Loucy (cell line): Measurements from ENCODE around the gene CASD1.

Experiments used
- H2AFZ ChIP-seq: fragments of 200-600 bp; sonication (generic); 2 replicates; pipeline ENCODE4 v1.6.0; 2016; ENCODE audit warnings: antibody characterized with exemption, mild to moderate bottlenecking, low read length, moderate library complexity
- H3F3A ChIP-seq: fragments of 200-600 bp; 2 replicates; pipeline ENCODE4 v1.6.0; 2016; ENCODE audit warnings: antibody characterized with exemption, low read depth, mild to moderate bottlenecking
- H3K27me3 ChIP-seq: fragments of 200-600 bp; sonication (generic); 2 replicates; pipeline ENCODE4 v1.6.1; 2014; ENCODE audit warnings: low read length, mild to moderate bottlenecking; ENCODE audit not compliant: insufficient read depth, poor library complexity, severe bottlenecking
- H3K36me3 ChIP-seq: fragments of 200-600 bp; sonication (generic); 2 replicates; pipeline ENCODE4 v1.6.1; 2016; ENCODE audit warnings: low read length; ENCODE audit not compliant: insufficient read depth
- H3K4me1 ChIP-seq: fragments of 200-600 bp; sonication (generic); 2 replicates; pipeline ENCODE4 v1.5.1; 2014; ENCODE audit warnings: low read length, mild to moderate bottlenecking; ENCODE audit not compliant: insufficient read depth, poor library complexity, severe bottlenecking
- H3K4me2 ChIP-seq: fragments of 200-600 bp; sonication (generic); 2 replicates; pipeline ENCODE4 v1.6.0; 2014; ENCODE audit warnings: antibody characterized with exemption, low read length, low read depth, mild to moderate bottlenecking; ENCODE audit not compliant: poor library complexity, severe bottlenecking
- H3K4me3 ChIP-seq: fragments of 200-600 bp; sonication (generic); 2 replicates; pipeline ENCODE4 v1.5.1; 2014; ENCODE audit warnings: low read length, mild to moderate bottlenecking, mixed read lengths; ENCODE audit not compliant: poor library complexity, severe bottlenecking
- H3K79me2 ChIP-seq: fragments of 200-600 bp; sonication (generic); 2 replicates; pipeline ENCODE4 v1.6.1; 2014; ENCODE audit warnings: low read length; ENCODE audit not compliant: insufficient read depth
- H3K9ac ChIP-seq: fragments of 200-600 bp; sonication (generic); 2 replicates; pipeline ENCODE4 v1.6.0; 2014; ENCODE audit warnings: mild to moderate bottlenecking, low read depth, low read length, moderate library complexity; ENCODE audit not compliant: poor library complexity, severe bottlenecking
- H3K9me2 ChIP-seq: fragments of 200-600 bp; sonication (generic); replicated peaks from 2 replicates; pipeline ENCODE4 v1.6.1; 2016; ENCODE audit warnings: low read depth, low read length, mixed read lengths
- H3K9me3 ChIP-seq: fragments of 200-600 bp; sonication (generic); 2 replicates; pipeline ENCODE4 v1.6.1; 2014; ENCODE audit warnings: mild to moderate bottlenecking, antibody characterized with exemption, low read length, low read depth; ENCODE audit not compliant: insufficient read depth
- H4K20me1 ChIP-seq: fragments of 200-600 bp; sonication (generic); 2 replicates; pipeline ENCODE4 v1.6.0; 2014; ENCODE audit warnings: antibody characterized with exemption, low read length, mild to moderate bottlenecking; ENCODE audit not compliant: insufficient read depth, poor library complexity, severe bottlenecking
- EZH2phosphoT487 ChIP-seq: fragments of 200-600 bp; IDR thresholded peaks from 2 replicates; pipeline ENCODE4 v1.6.1; 2018; ENCODE audit warnings: antibody characterized with exemption, mild to moderate bottlenecking, moderate library complexity, borderline replicate concordance
- TF ChIP-seq, protein P1 (sequence below): fragments of 200-600 bp; sonication (generic); conservative IDR thresholded peaks from 2 replicates; pipeline ENCODE4 v1.5.1; 2014; ENCODE audit warnings: mild to moderate bottlenecking, antibody characterized with exemption, low read length

The CASD1 gene

DNA sequence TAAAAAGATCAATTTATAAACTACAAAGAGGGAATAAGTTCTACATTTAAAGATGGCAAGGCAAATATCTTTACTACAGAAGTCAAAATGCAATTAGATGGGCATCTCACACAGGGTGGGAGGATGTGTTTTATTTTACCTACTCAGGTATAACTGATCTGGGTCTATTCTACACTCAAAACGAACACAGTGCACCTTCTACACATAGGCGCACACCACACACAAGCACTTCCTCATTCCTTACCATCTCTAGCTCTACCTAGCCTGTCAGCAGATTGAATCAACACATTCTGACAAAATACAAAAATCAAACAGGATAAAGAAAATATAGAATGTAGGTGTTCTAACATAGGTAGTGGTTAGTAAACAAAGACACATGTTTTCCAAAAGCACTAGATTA lies 81.6 kb downstream of the CASD1 start:
- Histone ChIP-seq H3K4me2 (no peak overlapping the region), H4K20me1 (no peaks in the 10 kb centered on the region), H3K27me3 (no peaks in the 10 kb centered on the region), H3K36me3 (no peaks in the 10 kb centered on the region), H3K9ac (no peak overlapping the region), H3F3A (no peaks in the 10 kb centered on the region), H3K9me2 (no peaks in the 10 kb centered on the region), H3K4me3 (no peak overlapping the region), H2AFZ (no peak overlapping the region), H3K9me3 (no peaks in the 10 kb centered on the region), H3K79me2 (no peaks in the 10 kb centered on the region), H3K4me1 (no peaks in the 10 kb centered on the region)
- TF ChIP-seq, protein P1, sequence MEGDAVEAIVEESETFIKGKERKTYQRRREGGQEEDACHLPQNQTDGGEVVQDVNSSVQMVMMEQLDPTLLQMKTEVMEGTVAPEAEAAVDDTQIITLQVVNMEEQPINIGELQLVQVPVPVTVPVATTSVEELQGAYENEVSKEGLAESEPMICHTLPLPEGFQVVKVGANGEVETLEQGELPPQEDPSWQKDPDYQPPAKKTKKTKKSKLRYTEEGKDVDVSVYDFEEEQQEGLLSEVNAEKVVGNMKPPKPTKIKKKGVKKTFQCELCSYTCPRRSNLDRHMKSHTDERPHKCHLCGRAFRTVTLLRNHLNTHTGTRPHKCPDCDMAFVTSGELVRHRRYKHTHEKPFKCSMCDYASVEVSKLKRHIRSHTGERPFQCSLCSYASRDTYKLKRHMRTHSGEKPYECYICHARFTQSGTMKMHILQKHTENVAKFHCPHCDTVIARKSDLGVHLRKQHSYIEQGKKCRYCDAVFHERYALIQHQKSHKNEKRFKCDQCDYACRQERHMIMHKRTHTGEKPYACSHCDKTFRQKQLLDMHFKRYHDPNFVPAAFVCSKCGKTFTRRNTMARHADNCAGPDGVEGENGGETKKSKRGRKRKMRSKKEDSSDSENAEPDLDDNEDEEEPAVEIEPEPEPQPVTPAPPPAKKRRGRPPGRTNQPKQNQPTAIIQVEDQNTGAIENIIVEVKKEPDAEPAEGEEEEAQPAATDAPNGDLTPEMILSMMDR = no peak
- TF ChIP-seq EZH2phosphoT487 = no peak

DNA sequence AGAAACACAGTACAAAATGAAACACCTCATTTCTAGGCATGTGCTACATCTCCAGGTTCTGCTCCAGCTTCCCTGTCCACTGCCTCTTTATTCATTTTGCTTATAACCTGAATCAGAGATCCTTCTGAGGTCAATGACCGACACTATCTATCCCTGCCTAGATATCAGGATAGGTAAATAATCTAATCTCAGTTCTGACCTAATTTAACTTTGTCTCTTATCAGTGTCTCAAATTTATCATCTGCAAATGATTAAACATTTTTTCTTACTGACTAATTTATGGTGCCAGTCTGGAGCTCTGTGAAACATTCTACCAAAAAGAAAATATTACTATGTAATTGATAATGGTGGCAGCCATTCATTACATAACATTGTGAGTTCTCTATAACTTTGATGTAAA lies 85.3 kb downstream of the CASD1 start:
- H3K36me3 ChIP-seq = no peaks in the 10 kb centered on the region
- no peaks in the 10 kb centered on the region for H3K9me3 ChIP-seq
- H3K4me1 ChIP-seq = no peaks in the 10 kb centered on the region
- H3K9me2 ChIP-seq = no peaks in the 10 kb centered on the region
- no peak overlapping the region for H3K4me3 ChIP-seq
- H3F3A ChIP-seq = no peaks in the 10 kb centered on the region
- H3K4me2 ChIP-seq = no peak overlapping the region
- H3K79me2 ChIP-seq = no peaks in the 10 kb centered on the region
- H4K20me1 ChIP-seq = no peaks in the 10 kb centered on the region
- TF ChIP-seq, protein P1 = no peak
- TF ChIP-seq EZH2phosphoT487 = no peak
- H3K9ac ChIP-seq = no peak overlapping the region
- H3K27me3 ChIP-seq = no peaks in the 10 kb centered on the region
- H2AFZ ChIP-seq = no peak overlapping the region

DNA sequence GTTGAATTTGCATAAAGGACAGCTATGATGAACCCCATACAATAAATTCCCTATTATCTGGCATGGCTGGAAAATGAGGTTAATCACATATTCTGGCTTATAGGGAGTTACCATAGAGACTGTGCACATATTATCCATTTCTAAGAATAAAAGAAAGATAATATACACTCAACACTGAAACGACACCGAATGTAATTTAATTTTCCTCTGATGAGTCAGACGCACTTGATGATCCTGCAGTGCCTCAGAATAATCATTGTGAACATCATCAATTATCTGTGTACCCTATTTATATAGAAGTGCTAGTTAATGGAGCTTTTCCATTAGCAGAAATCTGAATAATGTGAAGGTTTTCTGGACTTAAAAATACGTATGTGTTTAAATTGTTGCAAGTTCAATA lies 86.1 kb downstream of the CASD1 start:
- H3F3A ChIP-seq = no peaks in the 10 kb centered on the region
- H3K4me2 ChIP-seq = no peak overlapping the region
- no peaks in the 10 kb centered on the region for H4K20me1 ChIP-seq
- H3K4me1 ChIP-seq = no peaks in the 10 kb centered on the region
- H3K79me2 ChIP-seq = no peaks in the 10 kb centered on the region
- H3K9me2 ChIP-seq = no peaks in the 10 kb centered on the region
- TF ChIP-seq EZH2phosphoT487 = no peak
- TF ChIP-seq, protein P1 = no peak
- H3K9ac ChIP-seq = no peak overlapping the region
- no peak overlapping the region for H3K4me3 ChIP-seq
- H2AFZ ChIP-seq = no peak overlapping the region
- H3K9me3 ChIP-seq = no peaks in the 10 kb centered on the region
- no peaks in the 10 kb centered on the region for H3K36me3 ChIP-seq
- H3K27me3 ChIP-seq = no peaks in the 10 kb centered on the region
